Osteoblast (primary cell): ENCODE measurements around the gene ZNF500. TPM values are rescaled to one million over a fixed set of nuclear protein-coding genes. Genes with fewer than 3 reads are reported as not detected.

Source experiments
- DNase-seq: peaks from one replicate; pipeline ENCODE4 v3.0.0; 2011; ENCODE audit warnings: low spot score, mixed read lengths; ENCODE audit not compliant: insufficient read length; ENCODE audit errors: missing footprints
- H2AFZ ChIP-seq: 2 replicates; pipeline ENCODE4 v1.6.0; 2011; ENCODE audit warnings: mild to moderate bottlenecking, low read length
- H3K27ac ChIP-seq: 2 replicates; pipeline ENCODE4 v1.5.1; 2011; ENCODE audit warnings: mild to moderate bottlenecking, low read depth, low read length, moderate library complexity
- H3K27me3 ChIP-seq: 2 replicates; pipeline ENCODE4 v1.6.0; 2012; ENCODE audit warnings: mild to moderate bottlenecking, control low read depth, inconsistent platforms, low read length, moderate library complexity; ENCODE audit not compliant: insufficient read depth
- H3K36me3 ChIP-seq: 2 replicates; pipeline ENCODE4 v1.5.1; 2011; ENCODE audit warnings: mild to moderate bottlenecking, low read length, control low read depth, moderate library complexity; ENCODE audit not compliant: insufficient read depth
- H3K4me1 ChIP-seq: 2 replicates; pipeline ENCODE4 v1.5.1; 2011; ENCODE audit warnings: mild to moderate bottlenecking, low read length, control low read depth, moderate library complexity; ENCODE audit not compliant: insufficient read depth
- H3K4me2 ChIP-seq: 2 replicates; pipeline ENCODE4 v1.6.0; 2011; ENCODE audit warnings: mild to moderate bottlenecking, low read length; ENCODE audit not compliant: insufficient read depth
- H3K4me3 ChIP-seq: fragments of 200-600 bp; sonication (generic); 3 replicates; pipeline ENCODE4 v1.5.1; 2012; ENCODE audit warnings: mild to moderate bottlenecking, low read length, inconsistent platforms; ENCODE audit not compliant: insufficient read depth
- H3K79me2 ChIP-seq: 2 replicates; pipeline ENCODE4 v1.6.0; 2012; ENCODE audit warnings: mild to moderate bottlenecking, low read length, control low read depth, inconsistent platforms; ENCODE audit not compliant: insufficient read depth
- H3K9me3 ChIP-seq: 2 replicates; pipeline ENCODE4 v1.5.1; 2011; ENCODE audit warnings: low read depth, low read length, control low read depth
- H4K20me1 ChIP-seq: 2 replicates; pipeline ENCODE4 v1.6.0; 2012; ENCODE audit warnings: mild to moderate bottlenecking, low read length, control low read depth; ENCODE audit not compliant: insufficient read depth
- CTCF ChIP-seq: IDR thresholded peaks from 2 replicates; pipeline ENCODE4 v1.5.1; 2011; ENCODE audit warnings: mild to moderate bottlenecking, low read depth, low read length, moderate library complexity; ENCODE audit errors: extremely low read depth
- total RNA-seq: library from RNA; depleted of rRNA; stranded (reverse); fragments of >200 nt; gene quantifications from 2 replicates; pipeline ENCODE4 v1.2.3, GENCODE V29; 2012

ZNF500 gene
- total RNA-seq, 1 donor: 14.5 TPM

GRCh38 chr16:4790261-4790660, 23.3 kb upstream of the ZNF500 start:
- no peaks in the 10 kb centered on the region for H3K36me3 ChIP-seq
- no peak for TF ChIP-seq CTCF
- no peak overlapping the region for H3K27ac ChIP-seq
- H4K20me1 ChIP-seq: no peaks in the 10 kb centered on the region
- H3K79me2 ChIP-seq: no peaks in the 10 kb centered on the region
- H3K9me3 ChIP-seq: no peaks in the 10 kb centered on the region
- H3K27me3 ChIP-seq: no peaks in the 10 kb centered on the region
- DNase-seq: peak; percentile 54
- no peaks in the 10 kb centered on the region for H3K4me1 ChIP-seq
- no peak overlapping the region for H3K4me3 ChIP-seq
- no peak overlapping the region for H2AFZ ChIP-seq
- no peak overlapping the region for H3K4me2 ChIP-seq

- no peaks in the 10 kb centered on the region for H4K20me1 ChIP-seq
- H3K4me2 ChIP-seq: no peak overlapping the region
- no peaks in the 10 kb centered on the region for H3K36me3 ChIP-seq
- no peak for DNase-seq
- H3K4me1 ChIP-seq: no peaks in the 10 kb centered on the region
- H3K79me2 ChIP-seq: no peaks in the 10 kb centered on the region
- no peaks in the 10 kb centered on the region for H3K27me3 ChIP-seq
- no peak for TF ChIP-seq CTCF
- no peak overlapping the region for H3K27ac ChIP-seq
- no peak overlapping the region for H2AFZ ChIP-seq
- H3K9me3 ChIP-seq: no peaks in the 10 kb centered on the region
- no peak overlapping the region for H3K4me3 ChIP-seq
These were observed 21.9 kb upstream of the ZNF500 start for GRCh38 chr16:4788910-4789309.

GRCh38 chr16:4788489-4788889, 21.5 kb upstream of the ZNF500 start:
- Histone ChIP-seq H3K4me2 (no peak overlapping the region), H3K79me2 (no peaks in the 10 kb centered on the region), H3K4me3 (no peak overlapping the region), H3K9me3 (no peaks in the 10 kb centered on the region), H3K36me3 (no peaks in the 10 kb centered on the region), H3K27me3 (no peaks in the 10 kb centered on the region), H3K4me1 (no peaks in the 10 kb centered on the region), H2AFZ (no peak overlapping the region), H3K27ac (no peak overlapping the region), H4K20me1 (no peaks in the 10 kb centered on the region)
- DNase-seq: peak; percentile 57
- TF ChIP-seq CTCF: no peak

- H3K27me3 ChIP-seq: no peaks in the 10 kb centered on the region
- no peaks in the 10 kb centered on the region for H3K79me2 ChIP-seq
- TF ChIP-seq CTCF: no peak
- no peak within 1 kb of the TSS for H3K4me3 ChIP-seq
- no peak within 1 kb of the TSS for H3K27ac ChIP-seq
- no peak within 1 kb of the TSS for H3K4me2 ChIP-seq
- H3K36me3 ChIP-seq: no peaks in the 10 kb centered on the region
- no peak within 1 kb of the TSS for H2AFZ ChIP-seq
- H3K9me3 ChIP-seq: no peaks in the 10 kb centered on the region
- no peaks in the 10 kb centered on the region for H3K4me1 ChIP-seq
- H4K20me1 ChIP-seq: no peaks in the 10 kb centered on the region
- DNase-seq: peak; percentile 41
These were observed 20.9 kb upstream of the ZNF500 start, which contains the start of gene SEPTIN12 for GRCh38 chr16:4787627-4788482. SEPTIN12 (minus strand) TSS chr16:4788345; CDS start chr16:4787645, 700 bp downstream.
